ENCODE results near the gene DYNLT1. TPM values are rescaled to one million over a fixed set of nuclear protein-coding genes. Genes with fewer than 3 reads are reported as not detected.
A peak's percentile ranks its signal among the peaks of the same experiment; 100 is the strongest.

DYNLT1 gene
- total and polyA plus RNA-seq, 2 of the 13 experiments (the other 11 are each of a cell fraction or from before 2014, with no cell fraction given), result 108 to 171 TPM

DNA sequence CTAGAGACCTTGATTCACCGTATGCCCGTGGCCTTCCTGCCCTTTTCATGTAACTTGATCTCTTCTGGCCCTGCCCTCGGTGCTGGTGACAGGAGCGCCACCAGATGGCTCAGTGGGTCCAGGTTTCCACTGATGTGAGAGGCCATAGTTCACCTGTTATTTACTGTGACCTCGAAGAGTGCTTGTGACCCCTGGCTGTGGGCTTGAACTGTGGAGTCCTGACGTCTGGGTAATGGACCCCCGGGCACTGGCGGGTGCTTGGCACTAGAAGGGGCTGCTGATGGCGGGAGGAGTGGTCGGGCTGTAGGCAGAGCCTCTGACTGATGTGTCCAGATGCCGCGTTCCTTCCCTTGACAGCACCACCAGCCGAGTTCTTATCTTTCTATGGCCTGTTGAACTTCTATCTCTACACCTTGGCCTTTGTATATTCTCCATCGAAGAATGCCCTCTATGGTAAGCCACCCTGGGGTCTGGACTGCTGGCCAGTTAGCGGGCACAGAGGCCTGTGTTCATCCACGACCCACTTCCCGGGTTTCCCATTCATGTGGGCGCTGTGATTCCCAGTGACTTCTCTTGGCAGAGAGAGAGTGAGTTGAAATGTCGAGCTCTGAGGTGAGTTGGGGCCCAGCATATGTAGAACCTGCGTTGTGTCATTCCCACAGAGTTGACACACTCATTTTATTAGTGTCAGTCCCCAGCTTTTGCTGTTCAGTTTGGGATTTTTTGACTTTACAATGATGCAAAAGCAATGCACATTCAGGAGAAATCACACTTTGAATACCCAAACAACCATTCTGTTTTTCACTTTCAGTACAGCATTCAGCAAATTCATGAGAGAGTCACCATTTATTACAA, 14.9 kb downstream of the DYNLT1 start (continued):
- TF ChIP-seq, protein P1, sequence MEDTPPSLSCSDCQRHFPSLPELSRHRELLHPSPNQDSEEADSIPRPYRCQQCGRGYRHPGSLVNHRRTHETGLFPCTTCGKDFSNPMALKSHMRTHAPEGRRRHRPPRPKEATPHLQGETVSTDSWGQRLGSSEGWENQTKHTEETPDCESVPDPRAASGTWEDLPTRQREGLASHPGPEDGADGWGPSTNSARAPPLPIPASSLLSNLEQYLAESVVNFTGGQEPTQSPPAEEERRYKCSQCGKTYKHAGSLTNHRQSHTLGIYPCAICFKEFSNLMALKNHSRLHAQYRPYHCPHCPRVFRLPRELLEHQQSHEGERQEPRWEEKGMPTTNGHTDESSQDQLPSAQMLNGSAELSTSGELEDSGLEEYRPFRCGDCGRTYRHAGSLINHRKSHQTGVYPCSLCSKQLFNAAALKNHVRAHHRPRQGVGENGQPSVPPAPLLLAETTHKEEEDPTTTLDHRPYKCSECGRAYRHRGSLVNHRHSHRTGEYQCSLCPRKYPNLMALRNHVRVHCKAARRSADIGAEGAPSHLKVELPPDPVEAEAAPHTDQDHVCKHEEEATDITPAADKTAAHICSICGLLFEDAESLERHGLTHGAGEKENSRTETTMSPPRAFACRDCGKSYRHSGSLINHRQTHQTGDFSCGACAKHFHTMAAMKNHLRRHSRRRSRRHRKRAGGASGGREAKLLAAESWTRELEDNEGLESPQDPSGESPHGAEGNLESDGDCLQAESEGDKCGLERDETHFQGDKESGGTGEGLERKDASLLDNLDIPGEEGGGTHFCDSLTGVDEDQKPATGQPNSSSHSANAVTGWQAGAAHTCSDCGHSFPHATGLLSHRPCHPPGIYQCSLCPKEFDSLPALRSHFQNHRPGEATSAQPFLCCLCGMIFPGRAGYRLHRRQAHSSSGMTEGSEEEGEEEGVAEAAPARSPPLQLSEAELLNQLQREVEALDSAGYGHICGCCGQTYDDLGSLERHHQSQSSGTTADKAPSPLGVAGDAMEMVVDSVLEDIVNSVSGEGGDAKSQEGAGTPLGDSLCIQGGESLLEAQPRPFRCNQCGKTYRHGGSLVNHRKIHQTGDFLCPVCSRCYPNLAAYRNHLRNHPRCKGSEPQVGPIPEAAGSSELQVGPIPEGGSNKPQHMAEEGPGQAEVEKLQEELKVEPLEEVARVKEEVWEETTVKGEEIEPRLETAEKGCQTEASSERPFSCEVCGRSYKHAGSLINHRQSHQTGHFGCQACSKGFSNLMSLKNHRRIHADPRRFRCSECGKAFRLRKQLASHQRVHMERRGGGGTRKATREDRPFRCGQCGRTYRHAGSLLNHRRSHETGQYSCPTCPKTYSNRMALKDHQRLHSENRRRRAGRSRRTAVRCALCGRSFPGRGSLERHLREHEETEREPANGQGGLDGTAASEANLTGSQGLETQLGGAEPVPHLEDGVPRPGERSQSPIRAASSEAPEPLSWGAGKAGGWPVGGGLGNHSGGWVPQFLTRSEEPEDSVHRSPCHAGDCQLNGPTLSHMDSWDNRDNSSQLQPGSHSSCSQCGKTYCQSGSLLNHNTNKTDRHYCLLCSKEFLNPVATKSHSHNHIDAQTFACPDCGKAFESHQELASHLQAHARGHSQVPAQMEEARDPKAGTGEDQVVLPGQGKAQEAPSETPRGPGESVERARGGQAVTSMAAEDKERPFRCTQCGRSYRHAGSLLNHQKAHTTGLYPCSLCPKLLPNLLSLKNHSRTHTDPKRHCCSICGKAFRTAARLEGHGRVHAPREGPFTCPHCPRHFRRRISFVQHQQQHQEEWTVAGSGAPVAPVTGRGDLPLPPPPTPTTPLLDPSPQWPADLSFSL (CRISPR knock-in tag; IDR thresholded peaks at IDR 0.05), result no peak
- TF ChIP-seq, protein P2, sequence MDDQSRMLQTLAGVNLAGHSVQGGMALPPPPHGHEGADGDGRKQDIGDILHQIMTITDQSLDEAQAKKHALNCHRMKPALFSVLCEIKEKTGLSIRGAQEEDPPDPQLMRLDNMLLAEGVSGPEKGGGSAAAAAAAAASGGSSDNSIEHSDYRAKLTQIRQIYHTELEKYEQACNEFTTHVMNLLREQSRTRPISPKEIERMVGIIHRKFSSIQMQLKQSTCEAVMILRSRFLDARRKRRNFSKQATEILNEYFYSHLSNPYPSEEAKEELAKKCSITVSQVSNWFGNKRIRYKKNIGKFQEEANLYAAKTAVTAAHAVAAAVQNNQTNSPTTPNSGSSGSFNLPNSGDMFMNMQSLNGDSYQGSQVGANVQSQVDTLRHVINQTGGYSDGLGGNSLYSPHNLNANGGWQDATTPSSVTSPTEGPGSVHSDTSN (CRISPR knock-in tag; IDR thresholded peaks at IDR 0.05; ENCODE audit: borderline replicate concordance), result no peak
- TF ChIP-seq ZNF569 (CRISPR knock-in tag; IDR thresholded peaks at IDR 0.05; ENCODE audit: borderline replicate concordance) (no peak), PRPF4 (IDR thresholded peaks at IDR 0.05; ENCODE audit: low read depth, low read length, poor library complexity, severe bottlenecking) (no peak), ZNF296 (CRISPR knock-in tag; conservative IDR thresholded peaks at IDR 0.05) (no peak), ZMYM2 (CRISPR knock-in tag; IDR thresholded peaks at IDR 0.05) (0 out of 2 replicates have a peak, but pooled peaks have one; percentile 50), ZNF616 (CRISPR knock-in tag; IDR thresholded peaks at IDR 0.05; ENCODE audit: low read depth) (no peak), ZBTB42 (CRISPR knock-in tag; IDR thresholded peaks at IDR 0.05) (no peak)
- TF ChIP-seq, protein P3, sequence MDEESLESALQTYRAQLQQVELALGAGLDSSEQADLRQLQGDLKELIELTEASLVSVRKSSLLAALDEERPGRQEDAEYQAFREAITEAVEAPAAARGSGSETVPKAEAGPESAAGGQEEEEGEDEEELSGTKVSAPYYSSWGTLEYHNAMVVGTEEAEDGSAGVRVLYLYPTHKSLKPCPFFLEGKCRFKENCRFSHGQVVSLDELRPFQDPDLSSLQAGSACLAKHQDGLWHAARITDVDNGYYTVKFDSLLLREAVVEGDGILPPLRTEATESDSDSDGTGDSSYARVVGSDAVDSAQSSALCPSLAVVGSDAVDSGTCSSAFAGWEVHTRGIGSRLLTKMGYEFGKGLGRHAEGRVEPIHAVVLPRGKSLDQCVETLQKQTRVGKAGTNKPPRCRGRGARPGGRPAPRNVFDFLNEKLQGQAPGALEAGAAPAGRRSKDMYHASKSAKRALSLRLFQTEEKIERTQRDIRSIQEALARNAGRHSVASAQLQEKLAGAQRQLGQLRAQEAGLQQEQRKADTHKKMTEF (CRISPR knock-in tag; IDR thresholded peaks at IDR 0.05), result no peak; the same call in 1 of the 2 replicates
- TF ChIP-seq, protein P4, sequence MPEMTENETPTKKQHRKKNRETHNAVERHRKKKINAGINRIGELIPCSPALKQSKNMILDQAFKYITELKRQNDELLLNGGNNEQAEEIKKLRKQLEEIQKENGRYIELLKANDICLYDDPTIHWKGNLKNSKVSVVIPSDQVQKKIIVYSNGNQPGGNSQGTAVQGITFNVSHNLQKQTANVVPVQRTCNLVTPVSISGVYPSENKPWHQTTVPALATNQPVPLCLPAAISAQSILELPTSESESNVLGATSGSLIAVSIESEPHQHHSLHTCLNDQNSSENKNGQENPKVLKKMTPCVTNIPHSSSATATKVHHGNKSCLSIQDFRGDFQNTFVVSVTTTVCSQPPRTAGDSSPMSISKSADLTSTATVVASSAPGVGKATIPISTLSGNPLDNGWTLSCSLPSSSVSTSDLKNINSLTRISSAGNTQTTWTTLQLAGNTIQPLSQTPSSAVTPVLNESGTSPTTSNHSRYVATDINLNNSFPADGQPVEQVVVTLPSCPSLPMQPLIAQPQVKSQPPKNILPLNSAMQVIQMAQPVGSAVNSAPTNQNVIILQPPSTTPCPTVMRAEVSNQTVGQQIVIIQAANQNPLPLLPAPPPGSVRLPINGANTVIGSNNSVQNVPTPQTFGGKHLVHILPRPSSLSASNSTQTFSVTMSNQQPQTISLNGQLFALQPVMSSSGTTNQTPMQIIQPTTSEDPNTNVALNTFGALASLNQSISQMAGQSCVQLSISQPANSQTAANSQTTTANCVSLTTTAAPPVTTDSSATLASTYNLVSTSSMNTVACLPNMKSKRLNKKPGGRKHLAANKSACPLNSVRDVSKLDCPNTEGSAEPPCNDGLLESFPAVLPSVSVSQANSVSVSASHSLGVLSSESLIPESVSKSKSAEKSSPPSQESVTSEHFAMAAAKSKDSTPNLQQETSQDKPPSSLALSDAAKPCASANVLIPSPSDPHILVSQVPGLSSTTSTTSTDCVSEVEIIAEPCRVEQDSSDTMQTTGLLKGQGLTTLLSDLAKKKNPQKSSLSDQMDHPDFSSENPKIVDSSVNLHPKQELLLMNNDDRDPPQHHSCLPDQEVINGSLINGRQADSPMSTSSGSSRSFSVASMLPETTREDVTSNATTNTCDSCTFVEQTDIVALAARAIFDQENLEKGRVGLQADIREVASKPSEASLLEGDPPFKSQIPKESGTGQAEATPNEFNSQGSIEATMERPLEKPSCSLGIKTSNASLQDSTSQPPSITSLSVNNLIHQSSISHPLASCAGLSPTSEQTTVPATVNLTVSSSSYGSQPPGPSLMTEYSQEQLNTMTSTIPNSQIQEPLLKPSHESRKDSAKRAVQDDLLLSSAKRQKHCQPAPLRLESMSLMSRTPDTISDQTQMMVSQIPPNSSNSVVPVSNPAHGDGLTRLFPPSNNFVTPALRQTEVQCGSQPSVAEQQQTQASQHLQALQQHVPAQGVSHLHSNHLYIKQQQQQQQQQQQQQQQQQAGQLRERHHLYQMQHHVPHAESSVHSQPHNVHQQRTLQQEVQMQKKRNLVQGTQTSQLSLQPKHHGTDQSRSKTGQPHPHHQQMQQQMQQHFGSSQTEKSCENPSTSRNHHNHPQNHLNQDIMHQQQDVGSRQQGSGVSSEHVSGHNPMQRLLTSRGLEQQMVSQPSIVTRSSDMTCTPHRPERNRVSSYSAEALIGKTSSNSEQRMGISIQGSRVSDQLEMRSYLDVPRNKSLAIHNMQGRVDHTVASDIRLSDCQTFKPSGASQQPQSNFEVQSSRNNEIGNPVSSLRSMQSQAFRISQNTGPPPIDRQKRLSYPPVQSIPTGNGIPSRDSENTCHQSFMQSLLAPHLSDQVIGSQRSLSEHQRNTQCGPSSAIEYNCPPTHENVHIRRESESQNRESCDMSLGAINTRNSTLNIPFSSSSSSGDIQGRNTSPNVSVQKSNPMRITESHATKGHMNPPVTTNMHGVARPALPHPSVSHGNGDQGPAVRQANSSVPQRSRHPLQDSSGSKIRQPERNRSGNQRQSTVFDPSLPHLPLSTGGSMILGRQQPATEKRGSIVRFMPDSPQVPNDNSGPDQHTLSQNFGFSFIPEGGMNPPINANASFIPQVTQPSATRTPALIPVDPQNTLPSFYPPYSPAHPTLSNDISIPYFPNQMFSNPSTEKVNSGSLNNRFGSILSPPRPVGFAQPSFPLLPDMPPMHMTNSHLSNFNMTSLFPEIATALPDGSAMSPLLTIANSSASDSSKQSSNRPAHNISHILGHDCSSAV (CRISPR knock-in tag; IDR thresholded peaks at IDR 0.05; ENCODE audit: borderline replicate concordance), result no peak
